HG03439 (cell line): Measurements from ENCODE around the gene LRRN2.

Experiments used
- ATAC-seq: cut with Tn5 transposase; IDR thresholded peaks from one replicate; pipeline ENCODE4 v1.9.1; 2021; ENCODE audit warnings: mild to moderate bottlenecking, moderate library complexity; ENCODE audit not compliant: unreplicated experiment

LRRN2 gene

GRCh38 chr1:204692841-204693356 lies 7.4 kb upstream of the LRRN2 start:
- ATAC-seq = no peak

GRCh38 chr1:204692325-204692840 lies 6.8 kb upstream of the LRRN2 start:
- ATAC-seq = no peak

GRCh38 chr1:204691328-204691730 lies 5.8 kb upstream of the LRRN2 start:
- ATAC-seq = peak; percentile 52

GRCh38 chr1:204688776-204689175 lies 3.2 kb upstream of the LRRN2 start:
- ATAC-seq = no peak

GRCh38 chr1:204688007-204688406 lies 2.5 kb upstream of the LRRN2 start:
- no peak for ATAC-seq

GRCh38 chr1:204684571-204685235 lies 835 bp downstream of the LRRN2 start:
- no peak for ATAC-seq

GRCh38 chr1:204684206-204684570 lies 1.4 kb downstream of the LRRN2 start:
- no peak for ATAC-seq

GRCh38 chr1:204683284-204684205 lies 2.0 kb downstream of the LRRN2 start:
- ATAC-seq = no peak

GRCh38 chr1:204680461-204680860 lies 5.1 kb downstream of the LRRN2 start:
- ATAC-seq = no peak

- ATAC-seq = no peak
These were observed 5.5 kb downstream of the LRRN2 start for GRCh38 chr1:204680051-204680450.

- ATAC-seq = no peak
These were observed 6.6 kb downstream of the LRRN2 start for GRCh38 chr1:204678721-204679475.

GRCh38 chr1:204677864-204678263 lies 7.7 kb downstream of the LRRN2 start:
- no peak for ATAC-seq

- ATAC-seq = no peak
These were observed 9.5 kb downstream of the LRRN2 start for GRCh38 chr1:204676043-204676442.

- no peak for ATAC-seq
These were observed 11.5 kb downstream of the LRRN2 start for GRCh38 chr1:204673909-204674649.

- ATAC-seq = no peak
These were observed 12.3 kb downstream of the LRRN2 start for GRCh38 chr1:204673209-204673608.

GRCh38 chr1:204672482-204673121 lies 12.9 kb downstream of the LRRN2 start:
- ATAC-seq = no peak

- no peak for ATAC-seq
These were observed 13.5 kb downstream of the LRRN2 start for GRCh38 chr1:204672069-204672468.

- ATAC-seq = no peak
These were observed 15.2 kb downstream of the LRRN2 start for GRCh38 chr1:204670152-204670927.

GRCh38 chr1:204669579-204669978 lies 16.0 kb downstream of the LRRN2 start:
- ATAC-seq = no peak
